ENCODE measurements around the gene C6orf120.

Gene C6orf120

DNA sequence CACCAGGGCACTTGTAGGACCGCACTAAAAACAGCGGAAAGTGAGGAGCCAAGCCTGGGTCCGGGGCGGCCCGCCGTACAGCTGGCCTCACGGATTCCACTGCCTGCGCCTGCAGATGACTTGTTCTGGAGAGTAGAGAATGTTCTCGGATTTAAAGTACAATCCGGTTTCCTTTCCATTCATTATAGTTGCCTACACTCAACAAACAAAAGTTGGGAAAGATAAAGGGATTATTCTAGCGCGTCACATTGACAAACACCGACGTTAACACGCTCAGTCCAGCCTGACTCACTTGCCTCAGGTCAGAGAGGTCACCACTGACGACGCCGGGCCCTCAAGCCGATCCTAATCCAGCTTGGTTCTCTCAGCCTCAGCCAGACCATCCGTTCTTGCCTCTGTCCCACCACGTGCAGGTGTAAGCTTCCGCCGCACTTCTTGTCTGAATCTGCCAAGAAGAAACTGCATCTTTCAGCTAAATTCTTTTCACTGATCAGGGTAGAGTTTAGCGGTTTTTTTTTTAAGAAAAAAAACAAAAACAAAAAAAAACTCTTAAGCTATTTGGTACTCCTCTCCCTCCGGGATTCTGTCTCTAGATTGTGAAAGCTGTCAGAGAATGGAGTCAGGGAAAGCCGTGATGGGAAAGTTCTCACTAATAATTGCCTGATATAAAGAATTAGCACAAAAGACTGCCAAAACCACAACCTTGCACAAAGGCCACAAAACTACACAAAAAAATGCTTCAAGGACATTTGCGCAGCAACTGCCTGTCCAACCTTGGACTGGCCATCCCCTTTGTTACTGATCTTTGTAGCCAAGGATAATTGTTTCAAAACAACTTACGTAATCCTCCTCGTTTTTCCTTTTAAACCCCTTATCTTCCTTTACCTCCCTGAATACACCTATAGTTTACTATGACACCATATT lies 23.5 kb downstream of the C6orf120 start:
- peak; percentile 57 for DNase-seq

- no peak for DNase-seq
Observed at GRCh38 chr6:169726049-169726400, 24.1 kb downstream of the C6orf120 start.

- DNase-seq = no peak
Observed at GRCh38 chr6:169726963-169727362, 25.0 kb downstream of the C6orf120 start.

- no peak for DNase-seq
Observed at GRCh38 chr6:169729961-169730360, 28.0 kb downstream of the C6orf120 start.

GRCh38 chr6:169738204-169738975 lies 36.5 kb downstream of the C6orf120 start:
- peak; percentile 91 for DNase-seq

DNA sequence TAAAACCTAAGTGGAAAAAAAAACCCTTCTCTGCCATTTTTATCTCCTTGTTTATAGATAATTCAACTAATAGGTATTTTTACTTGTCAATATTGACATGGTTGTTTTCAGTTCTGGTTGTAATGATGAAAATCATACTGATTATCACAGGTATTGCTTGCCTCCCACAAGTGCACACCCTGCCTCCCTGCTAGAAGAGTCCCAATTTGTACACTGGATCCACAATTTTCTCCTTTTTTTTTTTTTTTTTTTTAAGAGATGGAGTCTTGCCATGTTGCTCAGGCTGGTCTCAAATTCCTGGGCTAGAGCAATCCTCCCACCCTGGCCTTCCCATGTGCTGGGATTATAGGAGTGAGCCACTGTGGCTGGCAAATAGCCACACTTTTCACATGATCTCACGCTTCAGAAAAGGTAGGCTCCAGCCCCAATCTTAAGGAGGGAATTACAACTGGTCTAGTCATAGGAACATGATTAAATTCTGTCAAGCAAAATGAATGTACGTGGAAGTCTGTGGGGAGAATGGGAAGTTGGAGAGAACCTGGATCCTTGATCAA lies 37.1 kb downstream of the C6orf120 start:
- peak; percentile 73 for DNase-seq

- no peak for DNase-seq
Observed at GRCh38 chr6:169741344-169741743, 39.4 kb downstream of the C6orf120 start.

DNA sequence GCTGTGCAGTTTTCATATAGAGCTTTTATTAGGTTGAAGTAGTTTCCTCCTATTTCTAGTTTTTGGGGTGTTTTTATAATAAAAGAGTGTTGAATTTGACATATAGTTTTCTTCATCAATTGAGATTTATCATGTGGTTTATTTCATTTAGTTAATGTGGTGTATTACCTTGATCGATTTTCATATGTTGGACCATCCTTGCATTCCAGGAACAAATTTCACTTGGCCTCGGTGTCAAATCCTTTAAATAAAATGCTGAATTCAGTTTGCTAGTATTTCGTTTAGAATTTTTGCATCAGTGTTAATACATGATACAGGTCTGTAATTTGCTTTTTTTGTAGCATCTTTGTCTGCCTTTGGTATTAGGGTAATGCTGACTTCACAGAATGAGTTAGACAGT lies 43.5 kb downstream of the C6orf120 start:
- no peak for DNase-seq

- no peak for DNase-seq
Observed at GRCh38 chr6:169746556-169746955, 44.6 kb downstream of the C6orf120 start.

DNA sequence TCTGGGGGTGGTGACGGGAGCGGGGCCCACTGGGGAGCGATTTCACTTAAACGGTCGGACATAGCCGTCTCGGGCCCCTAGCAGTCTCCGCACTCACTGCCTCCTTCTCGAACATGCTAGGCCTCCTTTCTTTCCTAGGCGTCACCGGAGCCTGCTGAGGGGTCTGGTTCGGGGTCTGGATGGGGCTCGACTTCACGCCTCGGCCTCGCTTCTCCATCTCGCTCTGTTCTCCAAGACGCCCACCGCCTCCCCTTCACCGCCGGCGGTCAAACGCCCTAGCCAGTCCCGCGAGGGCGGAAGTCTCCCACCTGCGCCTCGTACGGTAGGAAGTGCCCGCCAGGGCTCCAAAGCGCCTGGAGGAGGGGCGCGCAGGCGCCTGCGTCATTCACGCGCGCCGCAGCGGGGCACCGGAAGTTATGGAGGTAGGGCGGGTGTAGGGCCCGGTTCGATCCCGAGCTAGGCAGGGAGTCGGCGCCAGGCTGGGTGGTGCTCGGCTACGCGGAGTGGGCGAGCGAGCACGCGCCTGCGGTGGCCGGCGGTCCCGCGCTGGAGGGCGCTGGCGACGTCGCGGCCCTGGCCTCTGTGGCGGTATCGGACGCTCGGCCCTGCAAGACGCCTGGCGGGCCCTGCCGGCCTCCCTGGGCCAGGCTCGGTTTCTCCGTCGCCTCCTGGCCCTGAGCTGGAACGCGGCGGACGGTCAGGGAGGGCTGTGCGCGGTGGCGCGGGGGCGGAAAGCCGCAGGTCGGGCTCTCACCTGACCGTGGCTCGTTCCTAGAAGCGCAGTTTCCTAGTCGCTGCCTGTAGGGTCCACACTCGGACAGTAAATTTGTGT lies 49.5 kb downstream of the C6orf120 start, which contains the start of the genes DYNLT2 and ERMARD:
TSS of gene DYNLT2 (minus strand) at position 331 of the 832 bp plus-strand sequence. CDS start at position 217, 114 bp downstream.
TSS of gene ERMARD (plus strand) at position 381 of the 832 bp plus-strand sequence. CDS start at position 417, 36 bp downstream.
- DNase-seq = peak; percentile 90

- no peak for DNase-seq
Observed at GRCh38 chr6:169752074-169752623, 50.2 kb downstream of the C6orf120 start.
